Hematopoietic multipotent progenitor cell (in vitro differentiated cells): Measurements from ENCODE around the gene PADI1. TPM values are rescaled to one million over a fixed set of nuclear protein-coding genes. Genes with fewer than 3 reads are reported as not detected.

Experiments used
- DNase-seq, 3 donors: peaks; one replicate each; pipeline ENCODE4 v3.0.0-alpha.2; 2011 to 2015; ENCODE audit warnings: low read depth in 2 of 3, low spot score in 2 of 3
- total RNA-seq: library from RNA; depleted of rRNA; stranded (reverse); fragments of >200 nt; gene quantifications from one replicate; pipeline ENCODE4 v1.2.3, GENCODE V29; 2012

PADI1 gene
- total RNA-seq, 1 donor = not detected

DNA sequence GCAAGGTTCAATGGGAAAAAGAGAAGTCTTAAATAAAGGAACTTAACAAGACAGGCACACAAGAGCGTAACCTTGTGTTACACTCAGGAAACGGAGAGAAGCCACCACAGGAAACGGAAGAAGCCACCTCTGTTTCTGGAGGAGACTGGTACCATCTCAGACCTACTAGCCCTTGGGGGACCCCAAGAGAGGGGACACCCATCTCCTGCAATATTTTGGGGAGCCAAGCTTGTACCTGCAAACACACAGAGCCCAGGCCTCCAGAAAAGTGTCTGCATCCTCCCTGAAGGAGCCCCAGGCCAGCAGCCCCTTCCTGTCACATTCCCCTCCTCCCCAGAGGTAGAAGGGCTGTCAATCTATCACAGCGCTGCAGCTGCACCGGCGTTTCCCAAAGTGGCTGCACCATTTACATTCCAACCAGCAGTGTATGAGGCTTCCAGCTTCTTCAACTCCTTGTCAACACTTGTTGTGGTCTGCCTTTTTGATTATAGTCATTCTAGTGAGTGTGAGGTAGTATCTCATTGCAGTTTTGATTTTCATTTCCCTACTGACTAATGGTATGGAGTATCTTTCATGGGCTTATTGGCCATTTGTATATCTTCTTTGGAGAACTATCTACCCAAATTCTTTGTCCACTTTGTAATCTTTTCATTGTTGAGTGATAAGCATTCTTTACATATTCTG is 23.0 kb upstream of the PADI1 start:
- DNase-seq = peak in 2 of 3 donors; percentile 41 to 63

DNA sequence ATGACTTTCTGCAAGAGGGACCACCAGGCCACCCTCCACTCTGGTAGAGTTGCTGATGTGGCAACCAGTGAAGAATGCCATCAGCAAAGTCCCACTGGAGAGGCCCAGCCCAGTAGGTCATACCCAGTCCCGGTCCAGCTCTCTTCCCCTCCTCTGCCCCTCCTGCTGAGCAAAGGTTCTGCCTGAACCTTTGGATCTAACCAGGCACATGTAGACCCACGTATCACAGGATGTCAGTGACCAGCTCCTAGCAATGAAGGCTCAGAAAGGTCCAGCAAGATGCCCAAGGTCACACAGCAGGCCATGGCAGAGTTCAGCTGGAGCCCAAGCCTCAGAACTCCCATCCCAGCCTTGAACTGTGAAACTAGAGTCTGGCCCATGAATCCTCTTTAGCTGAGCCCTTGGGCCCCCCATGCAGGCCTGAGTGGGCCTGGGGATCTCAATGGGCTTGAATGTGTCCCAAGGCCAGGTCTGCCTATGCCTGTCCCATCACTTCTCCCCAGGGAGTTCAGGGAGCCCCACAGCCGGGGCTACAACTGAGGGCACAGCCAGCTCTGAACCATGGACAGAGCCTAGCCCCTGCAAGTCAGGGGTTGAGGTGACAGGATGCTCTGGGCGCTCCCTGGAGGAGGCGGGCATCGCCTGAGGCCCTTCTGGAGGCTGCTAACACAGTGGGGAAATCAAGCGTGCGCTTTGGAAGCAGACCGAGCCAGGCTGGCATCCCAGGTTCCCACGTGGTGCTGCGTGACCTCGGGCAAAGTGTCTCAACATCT is 21.4 kb upstream of the PADI1 start:
- DNase-seq = no peak

DNA sequence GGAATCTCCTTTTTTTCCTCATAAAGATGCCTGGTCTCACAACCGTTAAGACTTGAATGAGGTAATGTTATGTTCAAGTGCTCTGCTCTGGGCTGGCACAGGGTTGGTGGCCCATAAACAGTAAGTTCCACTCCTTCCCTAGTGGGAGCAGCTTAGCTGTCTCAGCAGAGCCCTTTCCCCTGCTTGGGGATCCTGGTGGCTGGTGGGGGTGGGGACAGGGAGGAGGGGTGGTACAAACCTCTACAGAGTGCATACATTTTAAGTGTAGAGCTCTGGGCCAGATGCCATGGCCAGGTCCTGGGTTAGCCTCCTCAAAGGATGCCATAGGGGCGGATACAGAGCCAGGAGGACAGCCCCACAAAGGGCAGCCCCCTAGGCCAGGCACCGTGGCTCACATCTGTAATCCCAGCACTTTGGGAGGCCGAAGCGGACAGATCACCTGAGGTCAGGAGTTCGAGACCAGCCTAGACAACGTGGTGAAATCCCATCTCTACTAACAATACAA is 20.7 kb upstream of the PADI1 start:
- no peak for DNase-seq

DNA sequence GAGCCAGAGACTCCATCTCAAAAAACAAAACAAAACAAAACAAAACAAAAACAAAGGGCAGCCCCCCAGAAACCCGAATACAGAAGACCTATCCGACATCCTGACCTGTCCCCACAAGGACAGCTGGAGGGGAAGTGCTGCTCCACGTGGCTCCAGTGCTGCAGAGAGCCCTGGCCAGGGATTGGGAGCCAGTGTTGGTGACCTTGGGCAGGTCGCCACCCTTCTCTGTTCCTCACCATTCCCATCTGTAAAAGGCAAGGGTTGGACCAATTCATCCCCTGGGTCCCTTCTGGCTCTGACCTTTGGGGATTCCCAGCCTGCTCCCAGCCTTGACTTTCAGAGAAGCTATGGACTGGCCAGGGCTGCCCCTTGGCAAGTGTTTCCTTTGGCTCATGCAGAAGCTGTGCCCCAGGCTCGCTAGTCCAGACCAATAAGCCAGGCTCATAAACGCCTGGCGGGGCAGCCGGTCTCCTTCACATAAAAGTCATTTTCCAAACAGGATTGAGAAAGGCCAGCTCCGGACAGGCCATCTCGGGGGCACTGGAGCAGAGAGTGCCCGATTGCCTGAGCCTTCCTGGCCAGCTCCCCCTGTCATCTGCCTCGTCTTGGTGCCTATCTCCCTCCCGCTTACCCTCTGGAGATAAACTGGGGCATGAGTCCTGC is 20.0 kb upstream of the PADI1 start:
- no peak for DNase-seq

DNA sequence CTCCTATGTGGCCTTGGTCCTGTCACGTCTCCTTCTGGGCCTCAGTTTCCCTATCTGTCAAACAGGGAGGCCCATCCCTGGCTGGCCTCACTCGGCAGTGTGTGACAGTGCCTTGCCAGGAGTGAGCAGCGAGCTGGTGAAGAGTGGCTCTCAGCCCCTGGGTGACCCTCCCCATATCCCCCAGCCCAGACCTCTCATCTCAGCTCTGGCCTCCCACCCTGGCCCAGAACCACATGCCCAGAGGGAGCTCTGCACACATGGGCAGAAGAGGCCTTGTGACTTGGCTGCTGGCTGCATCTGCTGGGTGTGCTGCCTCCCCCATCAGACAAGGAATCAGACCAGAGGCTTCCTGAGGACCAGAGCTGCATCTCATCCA is 19.5 kb upstream of the PADI1 start:
- DNase-seq = no peak

DNA sequence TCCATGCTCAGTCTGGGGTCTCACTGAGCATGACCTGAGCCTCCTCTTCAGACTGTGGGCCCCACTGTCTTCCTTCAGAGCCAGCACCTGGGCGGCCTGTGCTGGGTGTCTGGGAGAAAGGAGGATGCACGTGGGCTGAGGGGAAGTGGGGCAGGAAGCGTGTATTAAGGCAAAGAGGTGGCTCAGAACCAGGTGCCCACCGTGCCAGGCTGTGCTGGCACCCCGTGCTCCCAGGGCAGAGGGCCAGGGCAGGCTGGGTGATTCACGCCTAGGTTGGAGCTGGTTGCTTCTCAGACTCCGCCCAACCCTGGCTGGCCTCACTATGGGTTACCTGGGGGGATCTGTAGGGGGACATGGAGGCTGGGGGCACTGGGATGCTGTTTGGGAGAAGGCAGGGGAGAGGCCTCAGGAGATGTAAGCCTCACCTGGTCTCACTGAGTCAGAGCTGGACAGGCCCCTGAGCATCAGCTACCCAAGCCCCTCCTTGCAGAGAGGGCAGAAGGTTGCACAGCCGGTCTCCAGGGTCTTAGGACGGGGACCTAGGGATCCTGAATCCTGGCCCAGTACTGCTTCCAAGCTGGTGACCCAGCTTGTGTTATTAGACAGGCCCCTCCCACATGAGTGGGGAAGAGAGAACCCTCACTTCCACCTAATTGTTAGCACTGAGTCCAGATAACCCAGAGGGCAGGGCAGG is 18.6 kb upstream of the PADI1 start:
- peak in 2 of 3 donors; percentile 69 to 75 for DNase-seq

DNA sequence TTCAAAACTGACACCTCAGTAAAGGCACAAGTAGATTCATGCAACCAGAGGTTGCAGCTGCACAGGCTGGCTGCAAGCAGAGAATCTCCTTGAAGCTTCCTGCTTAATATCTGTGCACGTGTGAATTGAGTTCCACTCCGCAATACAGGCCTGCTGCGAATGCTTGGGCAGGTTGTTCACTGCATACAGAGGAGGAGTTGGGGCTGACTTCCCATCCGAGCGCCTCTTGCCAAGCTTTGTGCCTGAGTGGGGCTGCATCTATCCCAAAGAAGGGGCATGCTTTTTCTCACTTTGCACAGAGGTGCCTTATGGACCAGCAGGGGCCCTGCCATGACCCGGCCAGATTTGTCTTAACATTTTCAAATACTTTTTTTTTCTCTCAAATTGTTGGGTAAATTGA is 17.9 kb upstream of the PADI1 start:
- no peak for DNase-seq

DNA sequence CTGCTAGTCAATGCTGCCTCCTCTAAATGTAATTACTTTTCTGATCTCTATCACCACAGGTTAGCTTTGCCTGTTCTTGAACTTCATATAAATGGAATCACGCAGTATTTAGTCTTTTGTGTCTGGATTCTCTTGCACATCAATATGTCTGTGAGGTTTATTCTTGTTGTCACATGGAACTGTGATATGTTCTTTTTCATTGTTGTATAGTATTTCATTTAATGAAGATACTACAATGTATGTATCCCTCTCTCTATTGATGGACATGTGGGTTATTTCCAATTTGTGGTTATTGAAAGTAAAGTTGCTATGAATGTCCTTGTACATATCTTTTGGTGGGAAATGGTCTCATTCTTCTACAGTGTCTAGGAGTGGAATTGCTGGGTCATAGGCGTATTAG is 16.7 kb upstream of the PADI1 start:
- no peak for DNase-seq

DNA sequence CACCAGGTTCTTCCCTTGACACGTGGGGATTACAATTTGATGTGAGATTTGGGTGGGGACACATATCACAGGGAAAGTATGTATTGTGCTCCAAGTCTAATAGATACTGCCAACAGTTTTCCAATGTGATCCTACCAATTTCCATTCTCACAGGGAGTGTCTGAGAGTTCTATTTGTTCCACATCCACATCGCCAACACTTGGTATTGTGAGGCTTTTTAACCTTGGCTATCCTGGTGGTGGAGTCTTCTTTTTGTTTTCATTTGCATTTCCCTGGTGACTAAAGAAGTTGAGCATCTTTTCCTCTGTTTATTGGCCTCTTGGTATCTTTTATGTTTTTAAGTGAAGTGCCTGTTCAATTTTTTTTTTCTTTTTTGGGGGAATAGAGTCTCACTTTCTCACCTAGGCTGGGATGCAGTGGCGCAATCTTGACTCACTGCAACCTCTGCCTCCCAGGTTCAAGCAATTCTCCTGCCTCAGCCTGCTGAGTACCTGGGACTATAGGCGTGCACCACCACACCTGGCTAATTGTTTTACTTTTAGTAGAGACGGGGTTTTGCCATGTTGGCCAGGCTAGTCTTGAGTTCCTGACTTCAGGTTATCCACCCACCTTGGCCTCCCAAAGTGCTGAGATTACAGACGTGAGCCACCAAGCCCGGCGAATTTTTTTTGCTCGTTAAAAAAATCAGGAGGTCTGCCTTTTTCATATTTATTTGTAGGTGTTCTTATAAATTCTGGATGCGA is 15.9 kb upstream of the PADI1 start:
- no peak for DNase-seq

DNA sequence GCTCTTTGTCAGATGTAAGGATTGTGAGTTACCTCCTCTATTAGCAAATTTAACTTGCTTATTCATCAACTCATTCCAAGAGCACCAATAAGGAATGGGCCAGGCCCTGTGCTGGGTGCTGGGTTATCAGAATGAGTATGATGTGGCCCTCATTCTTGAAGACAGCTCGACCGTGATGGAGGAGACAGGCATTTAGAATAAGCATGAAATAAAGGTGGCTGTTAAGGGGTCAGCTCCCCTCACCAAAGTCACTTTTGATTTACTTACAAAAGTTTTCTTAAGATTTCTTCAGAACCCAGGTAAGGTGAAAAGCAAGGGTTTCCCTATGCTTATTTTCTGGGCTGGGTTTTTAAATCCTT is 15.3 kb upstream of the PADI1 start:
- no peak for DNase-seq

DNA sequence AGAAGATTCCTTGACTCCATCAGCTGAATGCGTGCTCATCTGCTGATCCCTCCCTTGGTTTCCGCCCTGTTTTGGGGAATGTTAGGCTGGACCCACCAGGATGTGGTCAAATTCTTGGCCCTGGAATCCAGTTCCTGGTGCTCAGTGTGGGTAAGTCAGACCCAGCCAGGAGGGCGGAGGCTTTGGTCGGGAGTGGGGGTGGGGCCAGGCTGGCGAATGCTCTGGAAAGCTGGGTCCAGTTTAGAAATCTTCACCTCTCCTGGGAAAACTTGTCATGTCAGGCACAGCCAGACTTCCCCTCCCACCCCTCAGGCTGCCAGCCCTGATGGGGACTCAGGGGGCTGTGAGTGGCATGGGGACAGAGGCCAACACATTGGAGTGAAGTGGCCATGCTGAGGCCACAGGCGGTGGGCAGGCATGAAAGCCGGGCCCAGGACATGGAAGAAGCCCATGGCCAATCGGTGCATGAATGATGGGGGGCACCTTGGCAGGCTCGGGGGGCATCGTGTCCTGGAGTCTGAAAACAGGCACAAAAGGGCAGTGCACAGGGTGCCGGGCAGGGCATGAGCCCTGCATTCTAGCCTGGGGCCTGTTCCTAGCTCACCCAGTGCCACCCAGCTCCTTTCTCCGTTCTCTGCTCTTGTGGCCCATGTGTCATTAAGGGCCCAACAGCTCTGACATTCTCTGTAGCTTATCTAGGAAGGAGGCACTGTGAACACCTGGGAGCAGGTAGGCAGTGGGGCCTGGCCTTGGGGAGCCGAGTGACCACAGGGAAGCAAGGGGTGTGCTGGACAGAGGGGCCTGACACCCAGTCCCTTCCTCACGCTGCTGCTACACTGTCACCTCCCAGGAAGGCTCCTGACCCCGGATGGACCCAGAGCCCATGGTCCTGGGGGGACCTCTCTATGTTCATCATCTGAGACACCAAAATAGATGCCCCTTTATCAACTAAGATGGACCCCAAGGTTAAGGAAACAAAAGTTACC is 14.6 kb upstream of the PADI1 start:
- no peak for DNase-seq

DNA sequence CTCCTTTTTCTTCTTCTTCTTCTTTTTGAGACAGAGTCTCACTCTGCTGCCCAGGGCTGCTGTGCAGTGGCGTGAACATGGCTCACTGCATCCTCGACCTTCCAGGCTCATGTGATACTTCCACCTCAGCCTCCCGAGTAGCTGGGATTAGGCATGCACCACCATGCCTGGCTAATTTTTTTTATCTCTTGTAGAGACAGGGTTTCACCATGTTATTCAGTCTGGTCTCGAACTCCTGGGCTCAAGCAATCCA is 13.0 kb upstream of the PADI1 start:
- DNase-seq = no peak

DNA sequence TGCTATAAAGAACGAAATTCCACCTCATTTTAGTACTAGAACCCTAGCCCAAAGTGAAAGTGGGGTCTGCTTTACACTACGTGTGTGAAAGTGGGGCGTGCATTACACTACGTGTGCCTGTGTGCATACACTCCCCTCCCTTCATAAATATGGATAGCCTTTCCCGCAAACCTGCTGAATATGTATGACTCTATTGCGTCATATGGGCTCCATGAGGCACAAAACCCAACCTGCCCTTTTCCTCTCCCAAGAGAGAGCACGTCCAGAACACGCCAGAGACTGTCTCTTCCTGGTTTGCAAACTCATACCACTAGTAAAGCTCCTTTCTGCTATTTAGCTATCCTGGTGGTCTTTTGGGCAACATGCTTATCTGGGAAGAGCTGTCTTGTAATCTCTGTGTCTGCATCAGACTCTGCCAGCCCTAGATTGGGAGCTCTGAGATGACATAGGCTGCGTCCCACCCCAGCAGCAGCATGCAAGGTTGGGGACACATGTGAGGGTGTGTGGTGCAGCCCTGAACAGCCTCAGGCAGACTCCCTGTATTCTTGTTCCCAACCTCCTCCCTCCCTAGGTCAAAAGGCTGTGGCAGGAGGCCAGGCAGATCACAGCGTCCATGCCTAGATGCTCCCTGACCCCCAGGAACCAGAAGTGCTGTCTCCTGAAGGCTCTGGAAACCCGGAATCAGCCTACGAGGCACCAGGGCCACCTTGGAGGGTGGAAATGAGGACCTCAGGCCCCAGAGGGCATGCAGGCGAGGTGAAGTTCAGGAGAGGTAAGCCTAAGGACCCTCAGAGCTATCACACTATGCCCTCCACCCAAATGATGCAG is 12.3 kb upstream of the PADI1 start:
- no peak for DNase-seq

DNA sequence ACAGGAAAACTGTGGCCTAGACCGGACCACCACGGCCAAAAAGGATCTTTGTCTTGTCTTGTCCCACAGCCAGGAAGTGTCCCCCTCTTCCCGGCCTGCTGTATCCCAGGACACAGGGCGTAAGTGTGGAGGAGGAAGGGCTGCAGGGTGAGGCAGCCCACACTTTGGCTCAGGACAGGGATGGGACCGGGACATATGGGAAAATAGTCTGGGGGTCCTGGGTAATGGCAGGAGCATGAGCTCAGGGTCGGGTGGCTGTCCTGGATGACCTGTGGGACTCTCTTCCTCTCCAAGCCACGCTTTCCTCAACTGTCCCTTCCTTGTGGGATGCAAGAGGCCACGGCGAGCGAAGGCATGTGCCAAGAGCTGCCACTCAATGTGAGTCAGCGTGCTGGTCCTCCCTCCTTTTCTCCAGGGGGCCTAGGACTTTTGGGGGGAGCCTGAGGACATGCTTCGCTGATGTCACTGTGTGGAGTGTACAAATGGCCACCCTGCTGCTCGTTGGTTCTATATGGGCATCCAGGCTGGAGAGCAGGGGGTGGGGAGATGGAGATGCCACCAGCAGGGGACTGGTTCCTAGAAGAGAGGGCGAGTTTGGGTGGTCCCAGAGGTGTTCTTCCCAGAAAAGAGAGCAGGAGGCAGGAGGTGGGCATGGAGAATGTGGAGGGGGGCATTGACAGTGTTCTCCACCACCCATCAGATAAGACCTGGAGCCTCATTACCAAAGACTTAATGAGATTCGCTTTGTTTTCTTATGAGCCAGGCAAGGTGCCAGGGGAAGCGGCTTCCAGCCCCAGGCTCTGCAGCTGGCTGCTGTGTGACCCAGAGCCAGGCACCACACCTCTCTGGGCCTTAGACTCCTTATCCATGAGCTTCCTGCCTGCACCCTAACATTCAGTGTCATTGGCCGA is 11.5 kb upstream of the PADI1 start:
- DNase-seq = no peak

DNA sequence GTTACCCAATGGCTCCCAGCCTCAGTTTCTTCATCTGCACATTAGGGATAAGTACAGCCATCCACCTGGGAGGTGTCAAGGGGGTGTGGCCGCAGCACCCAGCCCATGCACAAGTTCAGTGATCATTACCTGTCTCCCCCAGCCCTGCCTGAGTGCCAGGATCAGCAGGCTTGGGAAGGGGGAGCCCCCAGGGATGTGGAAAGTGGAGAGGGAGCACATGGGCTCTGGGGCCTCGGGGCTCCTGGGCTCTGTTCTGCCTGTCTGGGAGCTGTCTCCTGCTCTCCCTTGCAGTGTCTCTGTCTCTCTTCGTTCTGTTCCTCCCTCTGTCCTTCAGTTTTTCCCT is 10.8 kb upstream of the PADI1 start:
- no peak for DNase-seq

DNA sequence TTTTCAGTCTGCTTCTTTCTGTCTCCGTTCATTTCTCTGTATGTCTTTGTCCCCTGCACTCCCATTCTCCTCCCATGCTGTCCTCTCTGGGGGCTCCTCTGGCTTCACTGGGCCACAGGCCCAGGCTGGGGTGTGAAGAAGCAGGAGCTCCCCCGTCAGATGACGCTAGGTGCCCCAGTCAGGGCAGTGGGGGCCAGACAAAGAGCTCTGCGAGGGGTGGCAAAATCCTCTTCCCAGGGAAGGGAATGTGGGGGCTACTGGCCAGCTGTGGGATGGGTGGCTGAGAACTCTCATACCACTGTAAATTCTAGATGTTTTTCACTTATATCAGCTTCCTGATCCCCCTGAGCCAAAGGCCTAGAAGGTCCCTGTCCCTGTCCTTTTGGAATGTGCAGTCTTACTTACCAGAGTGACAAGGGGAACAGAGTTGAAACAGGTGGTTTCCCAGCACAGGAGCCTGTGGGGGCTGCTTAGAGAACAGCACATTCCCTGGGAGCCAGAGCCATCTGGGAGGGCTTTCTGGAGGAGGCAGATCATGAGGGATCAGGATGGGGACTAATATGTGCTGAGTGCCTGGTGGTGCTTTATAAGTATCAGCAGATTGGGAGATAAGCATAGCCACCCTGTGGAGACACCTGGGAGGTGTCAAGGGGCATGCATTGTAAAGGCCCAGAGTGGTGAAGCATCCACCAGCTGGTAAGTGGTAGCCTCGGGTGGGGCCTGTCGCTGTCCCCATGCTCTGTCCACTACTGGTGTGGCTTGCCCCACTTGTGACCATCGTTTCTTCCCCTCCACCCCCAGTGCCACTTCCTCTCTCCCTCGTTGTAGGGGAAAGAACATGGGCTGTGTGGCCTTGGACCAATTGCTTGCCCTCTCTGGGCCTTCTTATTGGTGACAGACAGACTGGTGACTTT is 10.1 kb upstream of the PADI1 start:
- no peak for DNase-seq

DNA sequence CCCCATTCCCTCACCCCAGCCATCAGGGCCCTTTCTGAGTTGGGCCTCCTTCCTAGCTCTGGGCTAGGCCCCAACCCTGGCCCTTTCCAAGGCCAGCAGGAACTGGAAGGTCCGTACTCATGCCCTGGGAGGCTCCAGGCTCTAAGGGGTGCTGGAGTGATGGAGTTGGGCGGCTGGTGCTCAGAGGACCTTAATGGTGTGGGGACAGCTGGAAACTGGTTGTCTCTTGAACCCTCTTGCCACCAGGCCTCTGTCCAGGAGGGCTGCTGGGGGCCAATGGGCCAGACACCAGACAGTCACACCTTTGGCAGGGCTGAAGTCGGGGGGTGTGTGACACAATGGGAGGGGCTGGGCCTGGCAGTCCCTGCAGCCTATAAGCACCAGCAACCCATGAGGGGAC is 9.2 kb upstream of the PADI1 start:
- no peak for DNase-seq
